ENCODE data around the gene CENPQ. TPM values are rescaled to one million over a fixed set of nuclear protein-coding genes. Genes with fewer than 3 reads are reported as not detected.

The CENPQ gene
- polyA plus RNA-seq, 1 experiment = 2.1 TPM

DNA sequence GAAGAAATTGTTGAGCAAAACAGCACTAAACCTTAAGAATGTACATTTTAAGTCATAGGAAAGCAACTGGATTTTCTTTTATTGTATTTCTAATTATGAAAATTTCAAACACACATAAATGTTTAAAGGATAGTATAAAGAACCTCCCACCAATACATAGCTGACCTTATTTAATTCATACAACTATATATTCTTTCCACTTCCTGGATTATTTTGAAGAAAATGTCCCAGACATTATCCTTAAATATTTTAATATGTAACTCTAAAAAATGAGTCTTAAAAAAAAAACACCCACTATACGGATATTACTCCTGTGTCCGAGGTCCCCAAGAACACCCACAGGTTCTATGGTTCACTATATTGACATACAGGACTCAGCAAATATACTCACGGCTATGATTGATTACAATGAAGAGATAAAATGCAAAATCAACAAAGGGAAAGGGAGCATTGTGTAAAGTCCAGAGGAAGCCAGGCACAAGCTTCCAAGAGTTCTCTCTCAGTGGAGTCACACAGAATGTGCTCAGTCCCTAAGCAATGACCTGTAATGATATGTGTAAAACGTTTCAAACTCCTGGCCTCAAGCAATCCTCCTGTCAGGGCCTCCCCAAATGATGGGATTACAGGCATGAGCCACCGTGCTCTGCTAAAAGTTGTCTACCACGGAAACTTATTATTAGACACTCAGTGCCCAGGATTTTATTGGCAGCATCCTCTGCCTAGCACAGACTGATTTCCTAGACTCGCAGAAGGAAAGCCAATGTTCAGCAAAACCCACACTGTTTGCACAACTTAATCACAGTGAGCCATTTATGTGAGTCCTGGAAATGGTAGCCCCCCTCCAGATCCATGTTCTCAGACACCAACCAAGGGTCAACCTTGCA, 59.8 kb downstream of the CENPQ start:
- H3K4me3 ChIP-seq (ENCODE audit: low read depth, low read length) = no peak overlapping the region
- ChIA-PET CTCF (interaction anchor here (0.7 kb wide), 1 partner anchor 84 kb away, joined by 3 read pairs; no protein-coding TSS in a partner anchor), POLR2A (no interaction called here)
- no peaks in the 10 kb centered on the region for H3K36me3 ChIP-seq (ENCODE audit: control insufficient read depth, insufficient read depth, low read length)
- DNase-seq (ENCODE audit: low read depth) = no peak
- H3K27me3 ChIP-seq (ENCODE audit: control insufficient read depth, insufficient read depth, low read length) = no peaks in the 10 kb centered on the region; the same call in 1 of the 2 replicates
- TF ChIP-seq, protein P1, sequence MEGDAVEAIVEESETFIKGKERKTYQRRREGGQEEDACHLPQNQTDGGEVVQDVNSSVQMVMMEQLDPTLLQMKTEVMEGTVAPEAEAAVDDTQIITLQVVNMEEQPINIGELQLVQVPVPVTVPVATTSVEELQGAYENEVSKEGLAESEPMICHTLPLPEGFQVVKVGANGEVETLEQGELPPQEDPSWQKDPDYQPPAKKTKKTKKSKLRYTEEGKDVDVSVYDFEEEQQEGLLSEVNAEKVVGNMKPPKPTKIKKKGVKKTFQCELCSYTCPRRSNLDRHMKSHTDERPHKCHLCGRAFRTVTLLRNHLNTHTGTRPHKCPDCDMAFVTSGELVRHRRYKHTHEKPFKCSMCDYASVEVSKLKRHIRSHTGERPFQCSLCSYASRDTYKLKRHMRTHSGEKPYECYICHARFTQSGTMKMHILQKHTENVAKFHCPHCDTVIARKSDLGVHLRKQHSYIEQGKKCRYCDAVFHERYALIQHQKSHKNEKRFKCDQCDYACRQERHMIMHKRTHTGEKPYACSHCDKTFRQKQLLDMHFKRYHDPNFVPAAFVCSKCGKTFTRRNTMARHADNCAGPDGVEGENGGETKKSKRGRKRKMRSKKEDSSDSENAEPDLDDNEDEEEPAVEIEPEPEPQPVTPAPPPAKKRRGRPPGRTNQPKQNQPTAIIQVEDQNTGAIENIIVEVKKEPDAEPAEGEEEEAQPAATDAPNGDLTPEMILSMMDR (IDR thresholded peaks at IDR 0.05; ENCODE audit: insufficient read depth, low read depth, low read length) = no peak

DNA sequence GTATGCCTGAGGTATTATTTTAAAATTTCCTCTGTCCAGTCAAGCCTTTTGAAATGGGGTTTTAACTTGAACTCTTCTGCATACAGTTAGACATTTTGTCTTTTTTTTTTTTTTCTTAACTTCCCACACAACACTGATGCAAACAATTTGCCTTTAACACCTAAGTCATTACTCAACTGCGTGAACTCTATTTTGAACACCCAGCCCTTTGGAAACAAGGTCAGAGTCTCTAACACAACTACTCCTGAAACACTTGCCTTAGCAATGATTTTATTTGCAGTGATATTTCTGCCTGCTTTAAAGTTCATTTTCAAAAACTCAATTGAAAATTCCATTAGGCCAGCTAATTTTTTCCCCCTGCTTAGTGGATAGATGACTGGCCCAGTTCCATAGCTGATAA, 60.7 kb downstream of the CENPQ start:
- H3K4me3 ChIP-seq (ENCODE audit: low read depth, low read length) = no peak overlapping the region
- TF ChIP-seq, protein P1 (IDR thresholded peaks at IDR 0.05; ENCODE audit: insufficient read depth, low read depth, low read length) = no peak
- no peak for DNase-seq (ENCODE audit: low read depth)
- ChIA-PET CTCF (interaction anchor here (0.7 to 1.7 kb wide), 2 partner anchors 8 to 83 kb away, joined by 3 to 4 read pairs; no protein-coding TSS in a partner anchor), POLR2A (no interaction called here)
- H3K27me3 ChIP-seq (ENCODE audit: control insufficient read depth, insufficient read depth, low read length) = no peaks in the 10 kb centered on the region; the same call in 1 of the 2 replicates
- H3K36me3 ChIP-seq (ENCODE audit: control insufficient read depth, insufficient read depth, low read length) = no peaks in the 10 kb centered on the region

DNA sequence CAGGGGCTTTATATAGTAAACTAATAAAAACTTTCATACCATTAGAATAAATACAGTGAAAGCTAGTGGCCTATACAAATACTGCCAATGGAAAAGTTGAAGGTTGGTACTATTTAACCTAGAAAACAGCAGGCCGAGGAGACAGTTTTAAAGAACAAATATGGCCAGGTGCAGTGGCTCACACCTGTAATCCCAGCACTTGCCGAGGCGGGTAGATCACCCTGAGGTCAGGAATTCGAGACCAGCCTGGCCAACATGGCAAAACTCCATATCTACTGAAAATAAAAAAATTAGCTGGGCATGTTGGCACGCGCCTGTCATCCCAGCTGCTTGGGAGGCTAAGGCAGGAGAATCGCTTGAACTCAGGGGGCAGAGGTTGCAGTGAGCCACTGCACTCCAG, 61.4 kb downstream of the CENPQ start:
- Histone ChIP-seq H3K36me3 (ENCODE audit: control insufficient read depth, insufficient read depth, low read length) (no peaks in the 10 kb centered on the region), H3K27me3 (ENCODE audit: control insufficient read depth, insufficient read depth, low read length) (no peaks in the 10 kb centered on the region; the same call in 1 of the 2 replicates), H3K4me3 (ENCODE audit: low read depth, low read length) (no peak overlapping the region)
- TF ChIP-seq, protein P1 (IDR thresholded peaks at IDR 0.05; ENCODE audit: insufficient read depth, low read depth, low read length) = no peak
- ChIA-PET POLR2A (no interaction called here), CTCF (interaction anchor here (1.7 kb wide), 1 partner anchor 7 kb away, joined by 4 read pairs; no protein-coding TSS in a partner anchor)
- DNase-seq (ENCODE audit: low read depth) = no peak

DNA sequence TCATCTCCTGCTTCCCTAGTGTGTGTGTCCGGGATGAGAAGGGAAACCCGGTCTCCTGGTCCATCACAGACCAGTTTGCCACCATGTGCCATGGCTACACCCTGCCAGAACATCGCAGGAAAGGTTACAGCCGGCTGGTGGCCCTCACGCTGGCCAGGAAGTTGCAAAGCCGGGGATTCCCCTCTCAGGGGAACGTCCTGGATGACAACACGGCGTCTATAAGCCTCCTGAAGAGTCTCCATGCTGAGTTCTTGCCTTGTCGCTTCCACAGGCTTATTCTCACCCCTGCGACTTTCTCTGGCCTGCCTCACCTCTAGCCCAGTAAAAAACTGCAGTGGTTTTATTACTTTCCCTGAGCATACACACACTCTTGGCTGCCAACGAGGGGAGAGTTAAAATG, 63.4 kb downstream of the CENPQ start:
- POLR2A ChIA-PET = no interaction called here
- Histone ChIP-seq H3K4me3 (ENCODE audit: low read depth, low read length) (no peak overlapping the region), H3K36me3 (ENCODE audit: control insufficient read depth, insufficient read depth, low read length) (no peaks in the 10 kb centered on the region), H3K27me3 (ENCODE audit: control insufficient read depth, insufficient read depth, low read length) (no peaks in the 10 kb centered on the region; the same call in 1 of the 2 replicates)
- CTCF ChIA-PET = no interaction called here
- DNase-seq (ENCODE audit: low read depth) = no peak
- TF ChIP-seq, protein P1 (IDR thresholded peaks at IDR 0.05; ENCODE audit: insufficient read depth, low read depth, low read length) = no peak

DNA sequence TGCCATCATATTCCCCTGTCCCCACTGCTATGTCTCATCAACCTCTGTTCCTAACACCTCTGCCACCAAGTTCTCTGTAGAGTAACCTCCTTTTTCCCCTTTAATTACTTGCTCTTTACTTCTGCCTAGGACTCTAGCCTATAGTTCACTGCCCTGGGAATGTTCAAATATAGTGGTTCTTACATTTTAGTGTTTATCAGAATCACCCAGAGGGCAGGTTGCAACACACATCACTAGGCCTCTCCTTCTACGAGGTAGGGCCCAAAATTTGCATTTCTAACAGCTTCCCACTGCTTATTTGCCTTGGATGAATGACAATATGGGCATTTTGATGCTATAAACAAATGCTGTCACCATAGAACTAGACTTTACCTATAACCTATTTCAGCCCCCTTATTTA, 64.2 kb downstream of the CENPQ start:
- no peak for DNase-seq (ENCODE audit: low read depth)
- TF ChIP-seq, protein P1 (IDR thresholded peaks at IDR 0.05; ENCODE audit: insufficient read depth, low read depth, low read length) = no peak
- CTCF ChIA-PET = no interaction called here
- H3K4me3 ChIP-seq (ENCODE audit: low read depth, low read length) = no peak overlapping the region
- H3K27me3 ChIP-seq (ENCODE audit: control insufficient read depth, insufficient read depth, low read length) = no peaks in the 10 kb centered on the region; the same call in 1 of the 2 replicates
- POLR2A ChIA-PET = no interaction called here
- no peaks in the 10 kb centered on the region for H3K36me3 ChIP-seq (ENCODE audit: control insufficient read depth, insufficient read depth, low read length)

Measured in BJ (cell line).